B cell (primary cell): Measurements from ENCODE around the gene TOP2B.

Experiments used
- CTCF ChIP-seq: fragments of 200-600 bp; IDR thresholded peaks from one replicate; pipeline ENCODE4 v1.8.0; 2022; ENCODE audit warnings: antibody characterized with exemption, mild to moderate bottlenecking
- EZH2 ChIP-seq: IDR thresholded peaks from 2 replicates; pipeline ENCODE4 v1.6.1; 2012; ENCODE audit warnings: borderline replicate concordance, low read depth, mild to moderate bottlenecking, moderate library complexity, low read length; ENCODE audit not compliant: insufficient read depth, poor library complexity, severe bottlenecking

- no peak for TF ChIP-seq CTCF
- TF ChIP-seq EZH2: no peak
Observed at GRCh38 chr3:25558121-25558520, 106.6 kb downstream of the TOP2B start.
